Osteoblast (primary cell): ENCODE measurements around the gene ARL14EPL. TPM values are rescaled to one million over a fixed set of nuclear protein-coding genes. Genes with fewer than 3 reads are reported as not detected.

Experiments
- DNase-seq: peaks from one replicate; pipeline ENCODE4 v3.0.0; 2011; ENCODE audit warnings: low spot score, mixed read lengths; ENCODE audit not compliant: insufficient read length; ENCODE audit errors: missing footprints
- H2AFZ ChIP-seq: 2 replicates; pipeline ENCODE4 v1.6.0; 2011; ENCODE audit warnings: mild to moderate bottlenecking, low read length
- H3K27ac ChIP-seq: 2 replicates; pipeline ENCODE4 v1.5.1; 2011; ENCODE audit warnings: mild to moderate bottlenecking, low read depth, low read length, moderate library complexity
- H3K27me3 ChIP-seq: 2 replicates; pipeline ENCODE4 v1.6.0; 2012; ENCODE audit warnings: mild to moderate bottlenecking, control low read depth, inconsistent platforms, low read length, moderate library complexity; ENCODE audit not compliant: insufficient read depth
- H3K36me3 ChIP-seq: 2 replicates; pipeline ENCODE4 v1.5.1; 2011; ENCODE audit warnings: mild to moderate bottlenecking, low read length, control low read depth, moderate library complexity; ENCODE audit not compliant: insufficient read depth
- H3K4me1 ChIP-seq: 2 replicates; pipeline ENCODE4 v1.5.1; 2011; ENCODE audit warnings: mild to moderate bottlenecking, low read length, control low read depth, moderate library complexity; ENCODE audit not compliant: insufficient read depth
- H3K4me2 ChIP-seq: 2 replicates; pipeline ENCODE4 v1.6.0; 2011; ENCODE audit warnings: mild to moderate bottlenecking, low read length; ENCODE audit not compliant: insufficient read depth
- H3K4me3 ChIP-seq: fragments of 200-600 bp; sonication (generic); 3 replicates; pipeline ENCODE4 v1.5.1; 2012; ENCODE audit warnings: mild to moderate bottlenecking, low read length, inconsistent platforms; ENCODE audit not compliant: insufficient read depth
- H3K79me2 ChIP-seq: 2 replicates; pipeline ENCODE4 v1.6.0; 2012; ENCODE audit warnings: mild to moderate bottlenecking, low read length, control low read depth, inconsistent platforms; ENCODE audit not compliant: insufficient read depth
- H3K9me3 ChIP-seq: 2 replicates; pipeline ENCODE4 v1.5.1; 2011; ENCODE audit warnings: low read depth, low read length, control low read depth
- H4K20me1 ChIP-seq: 2 replicates; pipeline ENCODE4 v1.6.0; 2012; ENCODE audit warnings: mild to moderate bottlenecking, low read length, control low read depth; ENCODE audit not compliant: insufficient read depth
- CTCF ChIP-seq: IDR thresholded peaks from 2 replicates; pipeline ENCODE4 v1.5.1; 2011; ENCODE audit warnings: mild to moderate bottlenecking, low read depth, low read length, moderate library complexity; ENCODE audit errors: extremely low read depth
- total RNA-seq: library from RNA; depleted of rRNA; stranded (reverse); fragments of >200 nt; gene quantifications from 2 replicates; pipeline ENCODE4 v1.2.3, GENCODE V29; 2012

The ARL14EPL gene
- total RNA-seq, 1 donor: not detected

- DNase-seq: no peak
- no peak overlapping the region for H2AFZ ChIP-seq
- H3K9me3 ChIP-seq: no peaks in the 10 kb centered on the region
These were observed 13.5 kb downstream of the ARL14EPL start for GRCh38 chr5:116045821-116046220.

GRCh38 chr5:116046261-116046660, 14.0 kb downstream of the ARL14EPL start:
- H3K27me3 ChIP-seq: peaks cover 8% of the 10 kb centered on the region
- no peak overlapping the region for H2AFZ ChIP-seq
- no peak for TF ChIP-seq CTCF
- no peaks in the 10 kb centered on the region for H3K36me3 ChIP-seq
- no peaks in the 10 kb centered on the region for H3K79me2 ChIP-seq
- DNase-seq: no peak
- H3K27ac ChIP-seq: no peak overlapping the region
- no peak overlapping the region for H3K4me3 ChIP-seq
- H3K4me2 ChIP-seq: no peak overlapping the region
- H3K4me1 ChIP-seq: no peaks in the 10 kb centered on the region
- H4K20me1 ChIP-seq: no peaks in the 10 kb centered on the region
- no peaks in the 10 kb centered on the region for H3K9me3 ChIP-seq

More at GRCh38 chr5:116045821-116046220, 13.5 kb downstream of the ARL14EPL start:
- Histone ChIP-seq H4K20me1 (no peaks in the 10 kb centered on the region), H3K4me2 (no peak overlapping the region), H3K27ac (no peak overlapping the region), H3K79me2 (no peaks in the 10 kb centered on the region), H3K4me1 (no peaks in the 10 kb centered on the region), H3K27me3 (peaks cover 8% of the 10 kb centered on the region), H3K36me3 (no peaks in the 10 kb centered on the region), H3K4me3 (no peak overlapping the region)
- no peak for TF ChIP-seq CTCF

DNA sequence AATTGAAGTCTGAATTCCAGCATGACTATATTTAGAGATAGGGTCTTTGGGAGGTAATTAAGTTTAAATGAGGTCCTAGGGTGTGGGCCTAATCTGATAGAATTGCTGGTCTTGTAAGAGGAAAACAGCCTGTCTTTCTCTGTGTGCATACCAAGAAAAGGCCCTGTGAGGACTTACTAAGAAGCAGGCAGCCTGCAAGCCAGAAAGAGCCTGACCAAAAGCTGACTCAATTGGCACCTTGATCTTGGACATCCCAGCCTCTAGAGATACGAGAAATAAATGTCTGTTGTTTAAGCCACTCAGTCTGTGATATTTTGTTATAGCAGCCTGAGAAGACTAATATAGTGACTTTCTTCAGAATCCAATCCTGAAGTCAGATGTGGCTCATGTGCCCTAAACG, 14.6 kb downstream of the ARL14EPL start:
- TF ChIP-seq CTCF: no peak
- Histone ChIP-seq H3K4me1 (no peaks in the 10 kb centered on the region), H3K4me2 (no peak overlapping the region), H3K27ac (no peak overlapping the region), H3K4me3 (no peak overlapping the region), H2AFZ (no peak overlapping the region), H3K36me3 (no peaks in the 10 kb centered on the region), H4K20me1 (no peaks in the 10 kb centered on the region), H3K9me3 (no peaks in the 10 kb centered on the region), H3K79me2 (no peaks in the 10 kb centered on the region), H3K27me3 (peaks cover 4% of the 10 kb centered on the region)
- DNase-seq: no peak

GRCh38 chr5:116058346-116058936, 26.2 kb downstream of the ARL14EPL start:
- H3K9me3 ChIP-seq: no peaks in the 10 kb centered on the region
- no peaks in the 10 kb centered on the region for H3K79me2 ChIP-seq
- no peaks in the 10 kb centered on the region for H4K20me1 ChIP-seq
- no peak overlapping the region for H3K4me2 ChIP-seq
- H2AFZ ChIP-seq: no peak overlapping the region
- no peak for DNase-seq
- no peak overlapping the region for H3K27ac ChIP-seq
- H3K4me1 ChIP-seq: no peaks in the 10 kb centered on the region
- H3K4me3 ChIP-seq: no peak overlapping the region
- TF ChIP-seq CTCF: no peak
- no peaks in the 10 kb centered on the region for H3K36me3 ChIP-seq
- peaks cover 18% of the 10 kb centered on the region for H3K27me3 ChIP-seq
